Endothelial cell of umbilical vein (primary cell): ENCODE measurements around the gene SFXN3.

Experiments used
- EZH2 ChIP-seq: IDR thresholded peaks from 2 replicates; pipeline ENCODE4 v1.6.1; 2012; ENCODE audit warnings: borderline replicate concordance, low read depth, mild to moderate bottlenecking, moderate library complexity, low read length, inconsistent platforms; ENCODE audit not compliant: severe bottlenecking
- MAX ChIP-seq: IDR thresholded peaks from 2 replicates; pipeline ENCODE4 v1.6.1; 2011; ENCODE audit not compliant: insufficient read depth, insufficient read length
- POLR2AphosphoS5 ChIP-seq: IDR thresholded peaks from 2 replicates; pipeline ENCODE4 v1.6.1; 2012; ENCODE audit warnings: low read depth, mild to moderate bottlenecking, control low read depth, low read length, moderate library complexity; ENCODE audit not compliant: insufficient read depth
- TF ChIP-seq, protein P1 (sequence below), 2 donors: IDR thresholded peaks; 1 replicate in 1 of 2; 2 replicates in 1 of 2; pipeline ENCODE4 v1.5.1; 2011; ENCODE audit warnings: low read length in 2 of 2, mild to moderate bottlenecking in 2 of 2, moderate library complexity in 2 of 2, control low read depth in 1 of 2, inconsistent platforms in 1 of 2, low read depth in 1 of 2; ENCODE audit not compliant: insufficient read depth in 1 of 2; ENCODE audit errors: extremely low read depth in 1 of 2

GRCh38 chr10:101030496-101031127 is 422 bp upstream of the SFXN3 start:
- TF ChIP-seq EZH2 (no peak), POLR2AphosphoS5 (no peak), MAX (no peak)
- TF ChIP-seq, protein P1, sequence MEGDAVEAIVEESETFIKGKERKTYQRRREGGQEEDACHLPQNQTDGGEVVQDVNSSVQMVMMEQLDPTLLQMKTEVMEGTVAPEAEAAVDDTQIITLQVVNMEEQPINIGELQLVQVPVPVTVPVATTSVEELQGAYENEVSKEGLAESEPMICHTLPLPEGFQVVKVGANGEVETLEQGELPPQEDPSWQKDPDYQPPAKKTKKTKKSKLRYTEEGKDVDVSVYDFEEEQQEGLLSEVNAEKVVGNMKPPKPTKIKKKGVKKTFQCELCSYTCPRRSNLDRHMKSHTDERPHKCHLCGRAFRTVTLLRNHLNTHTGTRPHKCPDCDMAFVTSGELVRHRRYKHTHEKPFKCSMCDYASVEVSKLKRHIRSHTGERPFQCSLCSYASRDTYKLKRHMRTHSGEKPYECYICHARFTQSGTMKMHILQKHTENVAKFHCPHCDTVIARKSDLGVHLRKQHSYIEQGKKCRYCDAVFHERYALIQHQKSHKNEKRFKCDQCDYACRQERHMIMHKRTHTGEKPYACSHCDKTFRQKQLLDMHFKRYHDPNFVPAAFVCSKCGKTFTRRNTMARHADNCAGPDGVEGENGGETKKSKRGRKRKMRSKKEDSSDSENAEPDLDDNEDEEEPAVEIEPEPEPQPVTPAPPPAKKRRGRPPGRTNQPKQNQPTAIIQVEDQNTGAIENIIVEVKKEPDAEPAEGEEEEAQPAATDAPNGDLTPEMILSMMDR (IDR thresholded peaks at IDR 0.05; ENCODE audit: extremely low read depth in 1 of 2, insufficient read depth in 1 of 2, low read depth in 1 of 2, low read length in 2 of 2), result no peak
